CD4-positive, alpha-beta T cell treated with Interleukin-6 for 4 hours (primary cell): Measurements from ENCODE around the gene CHRNB2.
"Not testable (repeated sequence)": the region's sequence is repeated elsewhere in the genome, so short reads cannot be mapped to it uniquely, and the experiment has no call there.

Experiments
- DNase-seq: peaks from one replicate; pipeline ENCODE4 v3.0.0-alpha.2; 2020; ENCODE audit warnings: mixed read lengths

CHRNB2 gene, protein sequence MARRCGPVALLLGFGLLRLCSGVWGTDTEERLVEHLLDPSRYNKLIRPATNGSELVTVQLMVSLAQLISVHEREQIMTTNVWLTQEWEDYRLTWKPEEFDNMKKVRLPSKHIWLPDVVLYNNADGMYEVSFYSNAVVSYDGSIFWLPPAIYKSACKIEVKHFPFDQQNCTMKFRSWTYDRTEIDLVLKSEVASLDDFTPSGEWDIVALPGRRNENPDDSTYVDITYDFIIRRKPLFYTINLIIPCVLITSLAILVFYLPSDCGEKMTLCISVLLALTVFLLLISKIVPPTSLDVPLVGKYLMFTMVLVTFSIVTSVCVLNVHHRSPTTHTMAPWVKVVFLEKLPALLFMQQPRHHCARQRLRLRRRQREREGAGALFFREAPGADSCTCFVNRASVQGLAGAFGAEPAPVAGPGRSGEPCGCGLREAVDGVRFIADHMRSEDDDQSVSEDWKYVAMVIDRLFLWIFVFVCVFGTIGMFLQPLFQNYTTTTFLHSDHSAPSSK

DNA sequence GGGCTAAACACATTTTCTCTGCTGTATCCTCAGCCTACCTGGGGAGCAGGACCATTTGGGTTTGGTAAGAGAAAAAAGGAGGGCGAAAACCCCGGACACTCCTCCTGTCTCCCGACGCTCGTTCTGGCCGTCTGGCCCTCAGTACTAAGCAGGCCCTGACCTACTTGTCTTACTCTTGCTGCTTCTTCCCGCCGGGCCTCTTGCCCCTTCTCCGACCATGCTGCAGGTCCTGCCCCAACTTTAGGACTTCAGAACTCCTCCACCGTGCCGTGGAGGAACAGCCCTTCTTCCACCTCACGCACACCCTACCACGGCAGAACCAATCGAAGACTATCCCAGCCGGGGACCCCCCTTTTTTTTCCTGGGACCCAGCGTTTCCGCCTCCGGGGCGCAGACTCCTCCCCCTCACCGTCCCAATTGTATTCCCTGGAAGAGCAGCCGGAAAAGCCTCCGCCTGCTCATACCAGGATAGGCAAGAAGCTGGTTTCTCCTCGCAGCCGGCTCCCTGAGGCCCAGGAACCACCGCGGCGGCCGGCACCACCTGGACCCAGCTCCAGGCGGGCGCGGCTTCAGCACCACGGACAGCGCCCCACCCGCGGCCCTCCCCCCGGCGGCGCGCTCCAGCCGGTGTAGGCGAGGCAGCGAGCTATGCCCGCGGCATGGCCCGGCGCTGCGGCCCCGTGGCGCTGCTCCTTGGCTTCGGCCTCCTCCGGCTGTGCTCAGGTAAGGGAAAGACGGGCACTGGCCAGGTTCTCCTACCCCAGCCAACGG lies at the start of gene CHRNB2:
TSS of gene CHRNB2 (plus strand) at position 393 of the 771 bp plus-strand sequence. CDS start at position 660, 267 bp downstream.
- peak; percentile 70 for DNase-seq

DNA sequence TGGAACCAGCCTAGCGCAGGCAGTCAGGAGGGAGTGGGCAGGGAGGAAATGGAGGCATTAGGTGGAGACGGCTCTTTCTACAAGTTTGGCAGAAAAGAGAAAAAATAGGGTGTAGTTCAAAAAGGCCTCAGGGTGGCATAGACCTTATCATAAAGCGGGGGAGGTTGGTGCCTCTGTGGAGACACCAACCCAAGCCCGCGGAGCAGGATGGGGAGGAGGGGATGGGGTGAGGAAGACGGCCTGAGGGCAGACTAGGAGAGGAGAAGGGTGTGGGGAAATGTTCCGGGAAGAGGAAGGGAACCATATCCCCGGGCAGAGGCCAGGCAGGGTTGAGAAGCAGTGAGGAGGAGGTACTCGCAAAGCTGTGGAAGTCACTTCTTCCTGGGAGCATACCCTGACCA lies 48.0 kb upstream of the CHRNB2 start:
- no peak for DNase-seq

- no peak for DNase-seq
Observed at GRCh38 chr1:154520333-154520732, 47.2 kb upstream of the CHRNB2 start.

DNA sequence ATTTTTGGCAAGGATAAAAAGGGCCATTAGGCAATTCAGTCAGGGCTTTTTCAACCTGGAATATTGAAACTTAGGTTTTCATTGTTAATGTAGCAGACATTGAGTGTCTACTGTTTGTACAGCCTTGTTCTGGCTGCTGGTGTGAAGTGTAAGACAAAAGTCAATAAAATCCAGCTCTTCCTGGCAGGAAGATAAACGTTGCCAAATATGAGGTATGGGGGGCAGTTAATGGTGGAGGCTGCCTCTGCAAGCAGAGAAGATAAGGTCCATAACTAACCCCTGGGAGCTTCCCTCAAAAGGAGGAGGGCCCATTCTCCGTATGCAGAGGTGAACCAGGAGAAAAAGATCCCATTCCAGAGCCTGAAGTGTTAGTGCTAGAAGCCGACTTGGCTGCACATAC lies 45.9 kb upstream of the CHRNB2 start:
- DNase-seq, result no peak

- no peak for DNase-seq
Observed at GRCh38 chr1:154524881-154525280, 42.7 kb upstream of the CHRNB2 start.

DNA sequence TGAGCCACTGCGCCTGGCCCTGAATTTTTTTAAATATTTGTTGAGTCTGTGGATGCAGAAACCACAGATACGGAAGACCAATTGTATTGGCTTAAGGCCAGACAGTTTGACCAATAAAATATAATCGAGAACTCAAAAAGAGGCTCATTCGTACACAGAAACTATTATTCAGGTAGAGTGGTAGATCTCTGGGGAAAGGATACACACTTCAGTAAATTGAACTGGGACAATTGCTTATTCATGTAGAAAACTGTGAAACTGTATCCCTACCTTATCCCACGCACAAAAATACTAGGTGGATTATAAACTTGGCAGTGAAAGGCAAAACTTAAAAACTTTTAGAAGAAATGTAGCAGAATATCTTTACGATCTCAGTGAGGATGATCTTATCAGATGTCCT lies 40.4 kb upstream of the CHRNB2 start:
- no peak for DNase-seq

- DNase-seq, result no peak
Observed at GRCh38 chr1:154529308-154529707, 38.3 kb upstream of the CHRNB2 start.

DNA sequence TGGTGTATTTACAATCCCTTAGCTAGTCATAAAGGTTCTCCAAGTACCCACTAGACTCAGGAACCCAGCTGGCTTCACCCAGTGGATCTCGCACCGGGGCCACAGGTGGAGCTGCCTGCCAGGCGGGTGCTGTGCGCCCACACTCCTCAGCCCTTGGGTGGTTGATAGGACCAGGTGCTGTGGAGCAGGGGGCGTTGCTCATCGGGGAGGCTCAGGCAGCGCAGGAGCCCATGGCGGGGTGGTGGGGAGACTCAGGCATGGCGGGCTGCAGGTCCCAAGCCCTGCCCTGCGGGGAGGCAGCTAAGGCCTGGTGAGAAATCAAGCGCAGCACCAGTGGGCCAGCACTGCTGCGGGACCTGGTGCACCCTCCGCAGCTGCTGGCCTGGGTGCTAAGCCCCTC lies 35.6 kb upstream of the CHRNB2 start:
- not testable (repeated sequence) for DNase-seq

GRCh38 chr1:154533952-154534844 lies 33.4 kb upstream of the CHRNB2 start:
- no peak for DNase-seq

DNA sequence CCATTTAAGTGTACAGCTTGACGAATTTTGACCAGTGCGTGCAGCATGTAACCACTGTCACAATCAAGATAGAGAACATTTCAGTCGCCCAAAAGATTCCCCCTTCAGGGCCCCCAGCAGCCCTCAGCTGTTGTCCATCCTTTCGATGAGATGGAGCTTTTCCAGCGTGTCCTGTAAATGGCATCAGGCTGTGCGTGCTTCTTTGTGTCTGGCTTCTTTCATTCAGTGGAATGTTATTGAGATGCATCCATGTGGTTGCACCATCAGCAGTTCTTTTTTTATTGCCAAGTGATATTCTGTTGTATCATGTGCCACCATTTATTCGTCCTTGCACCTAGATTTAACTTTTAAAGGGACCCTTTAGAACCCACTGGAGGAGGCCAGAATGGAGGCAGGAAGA lies 31.0 kb upstream of the CHRNB2 start:
- DNase-seq, result no peak

DNA sequence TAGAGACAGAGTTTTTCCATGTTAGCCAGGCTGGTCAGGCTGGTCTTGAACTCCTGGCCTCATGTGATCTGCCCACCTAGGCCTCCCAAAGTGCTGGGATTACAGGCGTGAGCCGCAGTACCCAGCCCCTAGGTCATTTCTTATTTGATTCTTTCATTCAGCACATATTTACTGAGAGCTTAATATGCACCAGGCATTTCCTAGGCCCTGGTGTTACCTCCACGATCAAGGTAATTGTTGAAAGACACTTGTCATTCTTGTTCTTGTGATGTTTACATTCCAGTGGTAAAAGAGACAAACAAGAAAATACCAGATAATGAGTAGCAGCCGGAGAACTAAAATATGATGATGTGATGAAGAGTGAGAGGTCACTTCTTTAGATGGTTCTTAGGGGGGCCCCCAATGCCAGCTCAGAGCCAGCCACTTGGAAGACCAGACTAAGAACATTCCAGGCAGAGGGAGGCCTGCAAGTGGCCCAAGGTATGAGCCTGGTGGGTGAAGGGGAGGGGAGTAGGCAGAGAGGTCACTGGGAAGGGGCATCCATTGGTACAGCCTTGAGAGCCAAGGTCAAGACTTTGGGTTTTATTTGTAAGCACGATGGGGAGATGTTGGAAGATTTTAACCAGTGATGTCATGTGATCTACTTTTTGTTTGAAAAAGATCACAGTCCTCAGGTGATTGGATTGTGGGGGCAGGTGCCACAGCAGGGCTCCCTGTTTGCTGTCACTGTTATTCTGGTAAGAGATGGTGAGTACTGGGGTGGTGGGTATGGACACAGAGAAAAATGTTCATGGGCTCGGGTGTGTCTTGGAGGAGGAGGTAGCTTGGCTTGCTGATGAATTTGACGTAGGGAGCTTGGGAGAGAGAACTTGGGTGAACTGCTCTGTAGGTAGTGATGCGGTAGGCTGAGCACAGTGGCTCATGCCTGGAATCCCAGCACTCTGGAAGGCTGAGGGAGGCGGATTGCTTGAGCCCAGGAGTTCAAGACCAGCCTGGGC lies 27.8 kb upstream of the CHRNB2 start:
- no peak for DNase-seq

DNA sequence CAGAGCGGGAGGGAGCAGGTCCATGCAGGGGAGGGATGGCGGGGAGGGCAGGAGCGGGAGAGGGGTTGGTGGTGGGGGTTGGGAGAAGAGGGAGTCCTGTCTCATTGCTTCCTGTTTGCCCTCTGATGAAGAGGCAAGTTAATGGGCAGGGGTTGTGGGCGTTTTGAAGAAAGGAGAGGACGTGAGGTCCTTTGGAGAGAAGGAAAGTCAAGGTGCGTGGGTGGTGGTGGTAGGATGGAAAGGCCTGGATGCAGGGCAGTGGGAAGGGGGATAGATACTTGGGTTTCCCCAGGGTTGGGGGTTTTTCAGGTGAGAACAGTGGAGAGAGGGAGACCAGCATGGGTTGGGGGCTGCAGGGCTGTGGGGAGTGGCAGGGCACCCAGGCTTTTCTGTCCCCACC lies 26.3 kb upstream of the CHRNB2 start:
- DNase-seq, result no peak

GRCh38 chr1:154546264-154547063 lies 21.1 kb upstream of the CHRNB2 start:
- peak; percentile 62 for DNase-seq

- no peak for DNase-seq
Observed at GRCh38 chr1:154547105-154547732, 20.4 kb upstream of the CHRNB2 start.

DNA sequence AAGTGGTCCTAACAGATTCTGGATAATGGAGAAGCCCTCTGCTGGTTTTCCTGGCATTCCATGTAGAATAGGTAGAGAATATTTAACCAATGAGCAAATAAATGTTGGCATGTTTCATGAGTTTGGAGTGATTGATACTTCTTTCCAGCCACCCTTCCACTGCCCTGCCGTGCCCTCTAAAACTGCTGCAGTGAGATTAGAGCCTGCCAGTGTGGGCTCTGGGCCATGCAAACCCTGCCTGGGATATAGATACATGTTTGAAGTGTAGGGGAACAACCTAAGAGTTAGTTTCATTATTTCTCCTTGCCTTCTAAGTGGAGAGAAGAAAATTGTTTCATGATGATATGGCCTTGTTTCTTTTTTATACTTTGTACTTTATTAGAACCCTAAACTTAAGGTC lies 19.6 kb upstream of the CHRNB2 start:
- no peak for DNase-seq

DNA sequence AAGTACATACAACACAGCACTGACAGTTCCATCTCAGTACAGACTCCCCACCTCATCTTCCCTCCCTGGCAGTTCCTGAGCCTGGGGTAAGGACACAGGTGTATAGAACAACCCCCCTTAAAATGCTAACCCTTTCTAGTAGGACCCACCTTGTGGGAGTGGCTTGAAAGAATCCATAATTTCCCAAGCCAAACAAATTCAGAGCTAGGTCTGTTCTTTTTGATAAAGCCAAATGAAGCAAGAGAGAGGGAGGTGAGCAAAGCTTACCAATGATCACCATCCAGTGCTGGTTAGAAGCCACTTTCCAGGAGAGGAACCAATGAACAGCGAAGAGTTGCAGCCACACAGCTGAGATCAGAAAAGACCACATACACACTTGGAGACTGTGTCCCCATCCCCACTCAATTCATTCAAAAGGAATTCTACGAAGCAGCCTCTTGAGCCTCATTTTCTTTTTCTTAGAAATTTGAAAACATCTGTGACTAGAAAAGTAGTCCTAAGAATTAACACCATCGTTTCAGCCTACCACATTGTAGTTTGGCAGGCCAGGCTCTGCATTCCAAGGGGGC lies 18.3 kb upstream of the CHRNB2 start:
- no peak for DNase-seq

DNA sequence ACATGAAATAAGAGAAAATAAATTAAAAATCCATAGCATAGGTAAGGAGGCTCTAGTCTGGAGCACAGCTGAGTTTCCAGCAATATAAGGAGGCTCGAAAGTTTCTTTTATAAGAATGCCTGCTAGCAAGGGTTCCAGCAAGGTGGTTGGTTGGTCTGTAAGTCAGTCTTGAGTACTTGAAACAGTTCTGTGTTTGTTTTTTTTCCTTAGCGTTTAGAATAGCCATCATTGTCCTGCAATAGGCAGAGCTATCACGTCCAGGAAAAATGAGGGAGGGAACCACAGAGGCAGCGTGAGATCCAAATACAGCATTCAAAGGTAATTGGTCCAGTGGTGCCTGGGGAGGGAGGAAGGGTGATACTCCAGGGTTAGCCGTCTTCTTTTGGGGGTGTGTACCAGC lies 17.5 kb upstream of the CHRNB2 start:
- DNase-seq, result no peak

GRCh38 chr1:154550657-154551056 lies 16.9 kb upstream of the CHRNB2 start:
- no peak for DNase-seq

GRCh38 chr1:154551474-154551873 lies 16.1 kb upstream of the CHRNB2 start:
- no peak for DNase-seq

GRCh38 chr1:154552036-154552435 lies 15.5 kb upstream of the CHRNB2 start:
- DNase-seq, result no peak
